HepG2 (cell line): Measurements from ENCODE around the gene DGKB. TPM values are rescaled to one million over a fixed set of nuclear protein-coding genes. Genes with fewer than 3 reads are reported as not detected.

Experiments used
- ATAC-seq: fragments of 200-7000 bp; cut with Tn5 transposase; 3 replicates; pipeline ENCODE4 v1.9.1; 2020; ENCODE audit warnings: mild to moderate bottlenecking, moderate library complexity
- BruUV-seq: library from RNA; stranded (reverse); fragments of 400-500 nt; replicated peaks from 2 replicates; lab custom pipeline; 2021; lab: Mats Ljungman, UMichigan
- CTCF ChIA-PET: fragments of 300-600 bp; formaldehyde crosslinking; extraction: SDS; loops from one replicate; lab custom pipeline; 2021; ENCODE audit warnings: low total read pairs, inconsistent platforms, low intra/inter-chr PET ratio; lab: Yijun Ruan, JAX
- POLR2A ChIA-PET: fragments of 350-600 bp; sonication (Branson Sonifier 250); formaldehyde crosslinking; loops from one replicate; lab custom pipeline; 2020; ENCODE audit warnings: antibody characterized with exemption, inconsistent platforms; lab: Yijun Ruan, JAX
- DNase-seq: peaks from one replicate; pipeline ENCODE4 v3.0.0-alpha.2; 2015; ENCODE audit warnings: low spot score
- FAIRE-seq: peaks from 3 replicates; lab custom pipeline; 2011; peaks lifted over from hg19 to GRCh38; lab: Jason Lieb, UNC
- H2AFZ ChIP-seq: one replicate; pipeline ENCODE4 v1.6.1; 2011; ENCODE audit warnings: low read length, inconsistent platforms
- H3K27ac ChIP-seq: fragments of 300-600 bp; 3 replicates; pipeline ENCODE4 v1.8.0; 2011; ENCODE audit warnings: mixed run types, mild to moderate bottlenecking, mixed read lengths, low read length, inconsistent platforms; ENCODE audit not compliant: insufficient read depth; ENCODE audit errors: extremely low read length
- H3K27me3 ChIP-seq, 2 experiments: fragments of 200-600 bp in 1 of 2; 2 replicates in 1 of 2; 3 replicates in 1 of 2; pipeline versions ENCODE4 v1.6.0 to v1.8.0; 2011; ENCODE audit warnings: low read length in 2 of 2, mild to moderate bottlenecking in 2 of 2, moderate library complexity in 2 of 2, inconsistent platforms in 1 of 2; ENCODE audit not compliant: insufficient read depth in 2 of 2, control insufficient read depth in 1 of 2
- H3K36me3 ChIP-seq, 2 experiments: fragments of 200-600 bp in 1 of 2; replicated peaks in 1 of 2; 2 replicates in 1 of 2; 3 replicates in 1 of 2; pipeline versions ENCODE4 v1.5.1 to v1.8.0; 2011; ENCODE audit warnings: low read length in 2 of 2, inconsistent platforms in 1 of 2; ENCODE audit not compliant: insufficient read depth in 2 of 2, control insufficient read depth in 1 of 2
- H3K4me1 ChIP-seq: 2 replicates; pipeline ENCODE4 v1.5.1; 2012; ENCODE audit warnings: low read length, inconsistent platforms; ENCODE audit not compliant: insufficient read depth
- H3K4me2 ChIP-seq: 2 replicates; pipeline ENCODE4 v1.6.0; 2011; ENCODE audit warnings: low read depth, low read length, inconsistent platforms
- H3K4me3 ChIP-seq, 3 experiments: fragments of 200-600 bp in 1 of 3; sonication (generic), shearing (Covaris generic) in 1 of 3; replicated peaks in 1 of 3; 2 replicates each; pipeline ENCODE4 v1.5.1; 2011 to 2016; ENCODE audit warnings: low read length in 3 of 3, inconsistent platforms in 2 of 3, low read depth in 2 of 3, mild to moderate bottlenecking in 2 of 3, control low read depth in 1 of 3, mixed read lengths in 1 of 3; ENCODE audit not compliant: insufficient read depth in 1 of 3
- H3K79me2 ChIP-seq: one replicate; pipeline ENCODE4 v1.6.1; 2011; ENCODE audit warnings: low read length, inconsistent platforms; ENCODE audit not compliant: insufficient read depth
- H3K9ac ChIP-seq: 2 replicates; pipeline ENCODE4 v1.6.0; 2011; ENCODE audit warnings: mild to moderate bottlenecking, low read depth, low read length, inconsistent platforms; ENCODE audit not compliant: insufficient read depth
- H3K9me3 ChIP-seq: 2 replicates; pipeline ENCODE4 v1.5.1; 2012; ENCODE audit warnings: mild to moderate bottlenecking, low read length
- H4K20me1 ChIP-seq: 2 replicates; pipeline ENCODE4 v1.6.0; 2011; ENCODE audit warnings: inconsistent platforms, mild to moderate bottlenecking, low read length, moderate library complexity; ENCODE audit not compliant: insufficient read depth
- CCDC6 ChIP-seq: sonication (generic); formaldehyde crosslinking; IDR thresholded peaks from 2 replicates; pipeline ENCODE4 v1.8.1; 2022; ENCODE audit warnings: mild to moderate bottlenecking, missing genetic modification reagents, moderate library complexity
- CSRNP2 ChIP-seq: sonication (generic); formaldehyde crosslinking; conservative IDR thresholded peaks from 2 replicates; pipeline ENCODE4 v1.8.0; 2022; ENCODE audit warnings: low read depth, missing genetic modification reagents
- KAT8 ChIP-seq: IDR thresholded peaks from 2 replicates; pipeline ENCODE4 v1.6.1; 2016; ENCODE audit warnings: missing genetic modification reagents, missing compliant biosample characterization
- KLF12 ChIP-seq: sonication (generic); formaldehyde crosslinking; IDR thresholded peaks from 2 replicates; pipeline ENCODE4 v1.4.0; 2020; ENCODE audit warnings: missing genetic modification reagents, borderline replicate concordance
- MIXL1 ChIP-seq: IDR thresholded peaks from 2 replicates; pipeline ENCODE4 v1.6.1; 2016
- RFXANK ChIP-seq: IDR thresholded peaks from 2 replicates; pipeline ENCODE4 v1.6.1; 2016
- SMAD1 ChIP-seq: sonication (generic); formaldehyde crosslinking; IDR thresholded peaks from 2 replicates; pipeline ENCODE4 v1.4.0; 2020; ENCODE audit warnings: missing genetic modification reagents, low read depth, mild to moderate bottlenecking, borderline replicate concordance
- SNAPC5 ChIP-seq: sonication (generic); formaldehyde crosslinking; IDR thresholded peaks from 2 replicates; pipeline ENCODE4 v1.8.1; 2023; ENCODE audit warnings: mild to moderate bottlenecking, missing genetic modification reagents, borderline replicate concordance
- ZNF230 ChIP-seq: sonication (generic); formaldehyde crosslinking; IDR thresholded peaks from 2 replicates; pipeline ENCODE4 v1.4.0; 2020; ENCODE audit warnings: mild to moderate bottlenecking, missing genetic modification reagents
- ZNF281 ChIP-seq: sonication (generic); formaldehyde crosslinking; IDR thresholded peaks from 2 replicates; pipeline ENCODE4 v1.4.0; 2020; ENCODE audit warnings: missing genetic modification reagents, borderline replicate concordance
- ZNF407 ChIP-seq: sonication (generic); formaldehyde crosslinking; IDR thresholded peaks from one replicate; pipeline ENCODE4 v1.5.1; 2020; ENCODE audit warnings: mild to moderate bottlenecking, missing genetic modification reagents; ENCODE audit errors: not compliant biosample characterization
- ZNF543 ChIP-seq: sonication (generic); formaldehyde crosslinking; IDR thresholded peaks from 2 replicates; pipeline ENCODE4 v1.4.0; 2020; ENCODE audit warnings: mild to moderate bottlenecking, missing genetic modification reagents
- ZNF703 ChIP-seq: sonication (generic); formaldehyde crosslinking; IDR thresholded peaks from 2 replicates; pipeline ENCODE4 v1.5.1; 2020; ENCODE audit warnings: missing genetic modification reagents, mild to moderate bottlenecking, moderate library complexity, borderline replicate concordance
- WGBS: methylation state at CpG from one replicate; pipeline ENCODE4 v1.1.6; 2017; ENCODE audit warnings: low lambda C conversion rate; 5-methylcytosine and 5-hydroxymethylcytosine counted together
- in situ Hi-C: cut with HindIII; loops from 2 replicates; pipeline ENCODE4 v1.10.0; 2017; ENCODE audit warnings: low pct_unique_long_range_greater_than_20kb; ENCODE audit not compliant: extremely low pct_ligation_motif_present
- intact Hi-C: fragments of 100-400 bp; cut with micrococcal nuclease; formaldehyde crosslinking; loops from one replicate; pipeline ENCODE4 v1.10.0; 2022; ENCODE audit not compliant: unreplicated experiment
- polyA plus RNA-seq, 8 experiments: library from polyadenylated mRNA; depleted of rRNA in 3 of 8; stranded (reverse) in 7 of 8; unstranded in 1 of 8; fragments of >200 nt; fragmentation: Illumina TruSeq in 4 of 8; extraction: Trizol in 4 of 8; gene quantifications; 2 replicates each; pipeline versions ENCODE4 v1.2.1 to v1.2.3, GENCODE V29; 2011 to 2016; ENCODE audit warnings: low read depth in 4 of 8, missing spikeins in 1 of 8, mixed read lengths in 1 of 8; ENCODE audit not compliant: insufficient read depth in 1 of 8
- total RNA-seq, 5 experiments: library from RNA; depleted of rRNA; stranded (reverse); fragments of >200 nt; fragmentation: Illumina TruSeq; extraction: Trizol; gene quantifications; 2 replicates each; pipeline ENCODE4 v1.2.3, GENCODE V29; 2016; ENCODE audit warnings: low read depth in 1 of 5

The DGKB gene
- total and polyA plus RNA-seq, 2 of the 13 experiments (the other 11 are each of a cell fraction or from before 2014, with no cell fraction given): not detected

GRCh38 chr7:14871880-14872279, 30.7 kb downstream of the DGKB start:
- no peaks in the 10 kb centered on the region for H3K27me3 ChIP-seq
- no peak overlapping the region for H2AFZ ChIP-seq
- ChIA-PET CTCF (no interaction called here), POLR2A (no interaction called here)
- DNase-seq: no peak
- no peak overlapping the region for H3K4me2 ChIP-seq
- H3K4me1 ChIP-seq: no peaks in the 10 kb centered on the region
- H3K79me2 ChIP-seq: no peaks in the 10 kb centered on the region
- H3K4me3 ChIP-seq: no peak overlapping the region
- H3K36me3 ChIP-seq: no peaks in the 10 kb centered on the region
- WGBS: 53% methylated on average over 6 of the region's 6 CpGs
- no peak overlapping the region for H3K27ac ChIP-seq
- no peak for ATAC-seq
- FAIRE-seq: no peak
- H3K9me3 ChIP-seq: peaks cover 12% of the 10 kb centered on the region
- no TSS peak for BruUV-seq
- H4K20me1 ChIP-seq: no peaks in the 10 kb centered on the region
- in situ Hi-C loops: no loop called here
- intact Hi-C loops: no loop called here
- no peak overlapping the region for H3K9ac ChIP-seq
- TF ChIP-seq MIXL1 (CRISPR knock-in tag): no peak
- TF ChIP-seq CSRNP2 (CRISPR knock-in tag): no peak
- TF ChIP-seq KAT8 (CRISPR knock-in tag): no peak
- TF ChIP-seq KLF12 (CRISPR knock-in tag): no peak
- no peak for TF ChIP-seq RFXANK (CRISPR knock-in tag)
- no peak for TF ChIP-seq ZNF703 (CRISPR knock-in tag)
- no peak for TF ChIP-seq SMAD1 (CRISPR knock-in tag)
- TF ChIP-seq SNAPC5: no peak
- no peak for TF ChIP-seq ZNF407 (CRISPR knock-in tag)
- TF ChIP-seq ZNF230 (CRISPR knock-in tag): no peak
- TF ChIP-seq CCDC6 (CRISPR knock-in tag): no peak
- TF ChIP-seq ZNF281 (CRISPR knock-in tag): no peak
- no peak for TF ChIP-seq ZNF543
